NOMO-1 treated with DMSO at 0.1 percent for 48 hours (cell line): ENCODE results near the gene ATP6AP2.
"Not testable (repeated sequence)": the region's sequence is repeated elsewhere in the genome, so short reads cannot be mapped to it uniquely, and the experiment has no call there.

Source experiments
- DNase-seq: peaks from one replicate; lab custom pipeline; 2025; ENCODE audit not compliant: unreplicated experiment; lab: John Stamatoyannopoulos, UW

ATP6AP2 gene

GRCh38 chrX:40573763-40574162, 7.0 kb upstream of the ATP6AP2 start:
- DNase-seq: no peak

GRCh38 chrX:40575411-40575810, 5.4 kb upstream of the ATP6AP2 start:
- DNase-seq: not testable (repeated sequence)

- no peak for DNase-seq
These were observed 4.5 kb upstream of the ATP6AP2 start for GRCh38 chrX:40576291-40576690.

GRCh38 chrX:40578039-40578695, 2.6 kb upstream of the ATP6AP2 start:
- peak; percentile 45 for DNase-seq

GRCh38 chrX:40579141-40579540, 1.6 kb upstream of the ATP6AP2 start:
- DNase-seq: peak; percentile 44

- DNase-seq: peak; percentile 13
These were observed 752 bp upstream of the ATP6AP2 start for GRCh38 chrX:40579900-40580536.

- peak; percentile 5 for DNase-seq
These were observed 658 bp downstream of the ATP6AP2 start for GRCh38 chrX:40581336-40581920.

GRCh38 chrX:40582178-40582577, 1.4 kb downstream of the ATP6AP2 start:
- DNase-seq: not testable (repeated sequence)

- DNase-seq: no peak
These were observed 2.0 kb downstream of the ATP6AP2 start for GRCh38 chrX:40582811-40583210.

GRCh38 chrX:40587623-40588022, 6.9 kb downstream of the ATP6AP2 start:
- DNase-seq: not testable (repeated sequence)

GRCh38 chrX:40589616-40590321, 9.0 kb downstream of the ATP6AP2 start:
- not testable (repeated sequence) for DNase-seq

- no peak for DNase-seq
These were observed 22.7 kb downstream of the ATP6AP2 start for GRCh38 chrX:40603446-40603845.

- DNase-seq: no peak
These were observed 26.6 kb downstream of the ATP6AP2 start for GRCh38 chrX:40607381-40607780.

GRCh38 chrX:40612511-40612910, 31.7 kb downstream of the ATP6AP2 start:
- no peak for DNase-seq

- no peak for DNase-seq
These were observed 35.2 kb downstream of the ATP6AP2 start for GRCh38 chrX:40615976-40616375.

GRCh38 chrX:40617566-40617965, 36.8 kb downstream of the ATP6AP2 start:
- no peak for DNase-seq

- DNase-seq: no peak
These were observed 41.8 kb downstream of the ATP6AP2 start for GRCh38 chrX:40622479-40623138.

GRCh38 chrX:40623139-40623536, 42.4 kb downstream of the ATP6AP2 start, which contains the start of gene MPC1L:
MPC1L (plus strand) TSS chrX:40623428; CDS start chrX:40623566, 138 bp downstream.
- DNase-seq: no peak

GRCh38 chrX:40623665-40624064, 42.9 kb downstream of the ATP6AP2 start:
- no peak for DNase-seq

- DNase-seq: no peak
These were observed 44.5 kb downstream of the ATP6AP2 start for GRCh38 chrX:40625294-40625693.

GRCh38 chrX:40628506-40628905, 47.7 kb downstream of the ATP6AP2 start:
- DNase-seq: peak; percentile 31
